22Rv1 (cell line): ENCODE results near the gene CCSER1.

Experiments
- CTCF ChIP-seq: fragments of 450-650 bp; IDR thresholded peaks from 2 replicates; pipeline ENCODE4 v1.5.1; 2017; ENCODE audit warnings: mild to moderate bottlenecking
- ZFX ChIP-seq: fragments of 450-650 bp; IDR thresholded peaks from 2 replicates; pipeline ENCODE4 v1.6.1; 2017; ENCODE audit warnings: antibody characterized with exemption, borderline replicate concordance

DNA sequence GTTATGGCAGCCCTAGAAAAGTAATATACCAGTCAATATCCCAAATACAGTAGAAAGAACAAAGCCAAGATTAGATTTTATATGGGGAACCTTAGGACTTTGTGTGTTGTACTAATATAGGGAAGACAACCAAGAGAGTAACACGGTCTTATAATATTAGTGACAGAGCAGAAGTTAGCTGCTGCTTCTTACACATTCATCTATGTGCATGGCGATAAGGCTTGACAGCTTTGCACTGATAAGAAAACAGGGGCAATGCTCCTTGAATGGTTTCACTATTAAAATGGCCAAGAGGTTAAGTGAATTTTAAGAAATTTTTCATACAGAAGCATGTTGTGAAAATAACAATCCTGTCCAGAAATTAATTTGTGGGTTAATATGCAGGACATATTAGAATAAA lies 521.6 kb downstream of the CCSER1 start:
- TF ChIP-seq CTCF: no peak
- no peak for TF ChIP-seq ZFX
